SU-DHL-6 (cell line): Measurements from ENCODE around the gene CASD1.
A peak's percentile ranks its signal among the peaks of the same experiment; 100 is the strongest.

Experiments
- H2AFZ ChIP-seq: fragments of 200-600 bp; sonication (generic); 2 replicates; pipeline ENCODE4 v1.6.1; 2014; ENCODE audit warnings: low read depth, mild to moderate bottlenecking, moderate library complexity, mixed read lengths, antibody characterized with exemption, low read length; ENCODE audit not compliant: severe bottlenecking
- H3F3A ChIP-seq: fragments of 200-600 bp; shearing (Covaris generic); 2 replicates; pipeline ENCODE4 v1.6.0; 2016; ENCODE audit warnings: antibody characterized with exemption, mild to moderate bottlenecking; ENCODE audit not compliant: insufficient read depth
- H3K27ac ChIP-seq: fragments of 200-600 bp; sonication (generic); 2 replicates; pipeline ENCODE4 v1.5.1; 2016; ENCODE audit warnings: low read depth, mild to moderate bottlenecking, low read length, moderate library complexity, mixed read lengths
- H3K27me3 ChIP-seq: fragments of 200-600 bp; sonication (generic), shearing (Covaris generic); 2 replicates; pipeline ENCODE4 v1.6.0; 2014; ENCODE audit warnings: mild to moderate bottlenecking, low read length
- H3K36me3 ChIP-seq: fragments of 200-600 bp; sonication (generic); 2 replicates; pipeline ENCODE4 v1.6.1; 2014; ENCODE audit warnings: mild to moderate bottlenecking, low read length, mixed read lengths
- H3K4me2 ChIP-seq: fragments of 300-600, 200-600 bp; shearing (Covaris generic), sonication (generic); 2 replicates; pipeline ENCODE4 v1.6.0; 2014; ENCODE audit warnings: low read length, low read depth, mild to moderate bottlenecking; ENCODE audit not compliant: poor library complexity, severe bottlenecking
- H3K4me3 ChIP-seq: fragments of 200-600 bp; sonication (generic); 2 replicates; pipeline ENCODE4 v1.5.1; 2014; ENCODE audit warnings: antibody characterized with exemption, low read length, mild to moderate bottlenecking, mixed read lengths; ENCODE audit not compliant: insufficient read depth, poor library complexity, severe bottlenecking
- H3K79me2 ChIP-seq: fragments of 200-600 bp; sonication (generic); 2 replicates; pipeline ENCODE4 v1.6.1; 2014; ENCODE audit warnings: mild to moderate bottlenecking, low read length, moderate library complexity; ENCODE audit not compliant: insufficient read depth
- H3K9ac ChIP-seq: fragments of 200-600 bp; sonication (generic); 2 replicates; pipeline ENCODE4 v1.7.0; 2014; ENCODE audit warnings: mild to moderate bottlenecking, low read length
- H3K9me2 ChIP-seq: fragments of 200-600 bp; sonication (generic); replicated peaks from 2 replicates; pipeline ENCODE4 v1.6.1; 2014; ENCODE audit warnings: low read length; ENCODE audit not compliant: insufficient read depth
- H3K9me3 ChIP-seq: fragments of 200-600 bp; sonication (generic); 2 replicates; pipeline ENCODE4 v1.6.1; 2014; ENCODE audit warnings: low read length, mixed read lengths; ENCODE audit not compliant: insufficient read depth
- H4K20me1 ChIP-seq: fragments of 200-600 bp; sonication (generic); 2 replicates; pipeline ENCODE4 v1.6.1; 2014; ENCODE audit warnings: low read depth, mild to moderate bottlenecking, antibody characterized with exemption, low read length, moderate library complexity, mixed read lengths
- CTCF ChIP-seq: fragments of 200-600 bp; sonication (generic); IDR thresholded peaks from one replicate; pipeline ENCODE4 v1.5.1; 2017; ENCODE audit warnings: antibody characterized with exemption, mild to moderate bottlenecking, low read length, moderate library complexity; ENCODE audit not compliant: insufficient read depth, poor library complexity, severe bottlenecking
- EZH2phosphoT487 ChIP-seq: fragments of 200-600 bp; sonication (generic), shearing (Covaris generic); conservative IDR thresholded peaks from 2 replicates; pipeline ENCODE4 v1.6.1; 2018; ENCODE audit warnings: mild to moderate bottlenecking, antibody characterized with exemption, low read length, moderate library complexity, mixed read lengths

Gene CASD1

DNA sequence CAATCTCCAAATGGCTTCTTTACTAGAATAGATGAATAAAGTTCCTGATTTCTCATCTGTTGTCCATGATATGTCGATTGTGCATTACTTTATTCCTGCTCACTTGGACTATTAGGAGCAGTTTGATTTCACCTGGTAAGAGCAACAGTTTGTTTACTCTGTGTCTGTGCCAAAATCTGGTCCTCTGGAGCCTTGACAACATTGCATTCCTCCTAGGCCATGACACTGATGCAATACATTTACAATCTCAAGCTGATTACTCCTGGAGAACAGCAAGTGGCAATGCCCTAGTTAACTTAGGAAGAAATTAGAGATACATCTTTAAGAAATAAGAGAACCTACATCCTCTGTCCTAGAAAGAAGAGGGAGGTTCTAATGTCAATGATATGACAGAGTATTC, 74.5 kb downstream of the CASD1 start:
- no peak overlapping the region for H2AFZ ChIP-seq
- no peaks in the 10 kb centered on the region for H3K79me2 ChIP-seq
- H3K36me3 ChIP-seq, result no peaks in the 10 kb centered on the region
- no peaks in the 10 kb centered on the region for H3F3A ChIP-seq
- no peak overlapping the region for H3K4me3 ChIP-seq
- TF ChIP-seq EZH2phosphoT487 (no peak), CTCF (no peak)
- no peaks in the 10 kb centered on the region for H3K9me2 ChIP-seq
- H3K9ac ChIP-seq, result no peak overlapping the region
- no peaks in the 10 kb centered on the region for H4K20me1 ChIP-seq
- H3K27ac ChIP-seq, result no peak overlapping the region
- no peaks in the 10 kb centered on the region for H3K9me3 ChIP-seq
- no peak overlapping the region for H3K4me2 ChIP-seq
- H3K27me3 ChIP-seq, result no peaks in the 10 kb centered on the region

DNA sequence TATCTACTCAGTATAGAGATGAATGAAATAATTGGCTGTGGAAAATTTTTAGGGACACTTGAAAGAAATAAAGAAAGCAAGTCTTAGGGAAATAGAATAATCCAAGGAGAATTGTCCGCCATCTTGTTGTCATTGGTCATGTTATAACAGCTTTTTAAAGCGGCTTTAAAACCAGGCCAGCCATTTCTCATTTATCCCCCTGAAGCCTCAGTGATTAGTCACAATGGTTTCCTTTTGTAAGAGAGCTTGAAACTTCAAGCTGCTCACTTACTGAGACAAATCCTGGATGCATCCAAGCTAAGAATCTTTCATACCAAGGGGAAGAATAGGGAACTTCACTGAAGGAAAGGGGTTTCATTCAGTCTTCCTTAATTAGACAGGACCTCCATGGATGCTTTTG, 78.5 kb downstream of the CASD1 start:
- no peak overlapping the region for H2AFZ ChIP-seq
- peaks cover 3% of the 10 kb centered on the region; the same call in 1 of the 2 replicates for H3K36me3 ChIP-seq
- no peaks in the 10 kb centered on the region for H3K9me3 ChIP-seq
- H3K4me3 ChIP-seq, result no peak overlapping the region
- H3K27ac ChIP-seq, result no peak overlapping the region
- H4K20me1 ChIP-seq, result no peaks in the 10 kb centered on the region
- H3K79me2 ChIP-seq, result no peaks in the 10 kb centered on the region
- no peak overlapping the region for H3K9ac ChIP-seq
- no peaks in the 10 kb centered on the region for H3K9me2 ChIP-seq
- H3F3A ChIP-seq, result no peaks in the 10 kb centered on the region
- H3K4me2 ChIP-seq, result no peak overlapping the region
- TF ChIP-seq EZH2phosphoT487 (no peak), CTCF (no peak)
- no peaks in the 10 kb centered on the region for H3K27me3 ChIP-seq

DNA sequence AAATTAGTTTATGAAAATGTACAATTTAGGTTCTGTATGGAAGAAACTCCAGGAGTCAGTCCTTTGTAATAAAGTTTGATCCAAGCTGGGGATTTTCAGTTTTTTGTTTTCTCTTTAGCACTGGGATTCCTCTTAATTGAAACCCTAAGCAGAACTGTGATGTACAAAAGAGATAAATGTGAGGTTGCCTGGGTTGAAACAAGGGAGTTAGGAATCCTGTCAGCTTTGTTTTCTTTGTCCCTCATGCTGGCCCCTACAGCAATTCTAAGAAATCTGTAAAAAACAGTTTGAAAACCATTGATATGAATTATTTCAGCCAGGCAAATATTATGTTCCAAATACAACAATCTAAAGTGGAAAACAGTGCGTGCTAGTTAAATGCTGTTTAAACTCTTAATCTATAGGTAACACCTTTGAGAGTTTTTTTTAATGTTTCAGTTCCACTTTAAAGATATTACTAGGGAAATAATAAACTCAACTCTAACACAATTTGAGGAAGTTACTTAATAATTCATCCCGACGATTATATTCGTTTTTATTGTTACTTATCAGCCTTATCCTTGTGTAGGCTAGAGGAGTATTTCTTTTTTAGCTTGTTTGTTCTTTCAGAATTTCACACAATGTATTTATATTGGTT, 81.0 kb downstream of the CASD1 start:
- Histone ChIP-seq H3K27me3 (no peaks in the 10 kb centered on the region), H3K9me2 (no peaks in the 10 kb centered on the region), H3K9me3 (no peaks in the 10 kb centered on the region), H3F3A (no peaks in the 10 kb centered on the region), H2AFZ (no peak overlapping the region), H3K27ac (no peak overlapping the region), H3K4me2 (peak overlapping the region; percentile 34), H3K36me3 (peaks cover 3% of the 10 kb centered on the region; the same call in 1 of the 2 replicates), H3K79me2 (no peaks in the 10 kb centered on the region), H3K4me3 (no peak overlapping the region), H3K9ac (no peak overlapping the region), H4K20me1 (no peaks in the 10 kb centered on the region)
- TF ChIP-seq EZH2phosphoT487 (no peak), CTCF (no peak)

DNA sequence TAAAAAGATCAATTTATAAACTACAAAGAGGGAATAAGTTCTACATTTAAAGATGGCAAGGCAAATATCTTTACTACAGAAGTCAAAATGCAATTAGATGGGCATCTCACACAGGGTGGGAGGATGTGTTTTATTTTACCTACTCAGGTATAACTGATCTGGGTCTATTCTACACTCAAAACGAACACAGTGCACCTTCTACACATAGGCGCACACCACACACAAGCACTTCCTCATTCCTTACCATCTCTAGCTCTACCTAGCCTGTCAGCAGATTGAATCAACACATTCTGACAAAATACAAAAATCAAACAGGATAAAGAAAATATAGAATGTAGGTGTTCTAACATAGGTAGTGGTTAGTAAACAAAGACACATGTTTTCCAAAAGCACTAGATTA, 81.6 kb downstream of the CASD1 start:
- no peaks in the 10 kb centered on the region for H3K27me3 ChIP-seq
- no peaks in the 10 kb centered on the region for H3F3A ChIP-seq
- no peaks in the 10 kb centered on the region for H3K9me3 ChIP-seq
- peak overlapping the region; percentile 34 for H3K4me2 ChIP-seq
- H3K9me2 ChIP-seq, result no peaks in the 10 kb centered on the region
- no peaks in the 10 kb centered on the region for H4K20me1 ChIP-seq
- no peak overlapping the region for H3K9ac ChIP-seq
- peaks cover 3% of the 10 kb centered on the region; the same call in 1 of the 2 replicates for H3K36me3 ChIP-seq
- no peaks in the 10 kb centered on the region for H3K79me2 ChIP-seq
- H3K27ac ChIP-seq, result no peak overlapping the region
- no peak overlapping the region for H2AFZ ChIP-seq
- H3K4me3 ChIP-seq, result no peak overlapping the region
- TF ChIP-seq CTCF (no peak), EZH2phosphoT487 (no peak)
